ENCODE data around the gene VEZT. TPM values are rescaled to one million over a fixed set of nuclear protein-coding genes. Genes with fewer than 3 reads are reported as not detected.
"Not testable (repeated sequence)": the region's sequence is repeated elsewhere in the genome, so short reads cannot be mapped to it uniquely, and the experiment has no call there.

Gene VEZT
- total RNA-seq, 1 donor from 2014 or later: 79.1 TPM

GRCh38 chr12:95193139-95193538, 24.5 kb upstream of the VEZT start:
- DNase-seq (ENCODE audit: low read depth, low spot score): no peak
- Mint-ChIP-seq H3K27ac (ENCODE audit: unreplicated experiment) (no peak overlapping the region), H3K4me1 (peaks cover 5% of the 10 kb centered on the region), H3K9me3 (no peaks in the 10 kb centered on the region), H3K4me3 (no peak overlapping the region), H3K36me3 (ENCODE audit: low read depth) (no peaks in the 10 kb centered on the region), H3K27me3 (ENCODE audit: low read depth) (no peaks in the 10 kb centered on the region)
- no peak for TF ChIP-seq CTCF (conservative IDR thresholded peaks at IDR 0.05)

- H3K27ac Mint-ChIP-seq (ENCODE audit: unreplicated experiment): no peak overlapping the region
- no peaks in the 10 kb centered on the region for H3K27me3 Mint-ChIP-seq (ENCODE audit: low read depth)
- no peaks in the 10 kb centered on the region for H3K9me3 Mint-ChIP-seq
Observed at GRCh38 chr12:95195122-95195521, 22.5 kb upstream of the VEZT start.

GRCh38 chr12:95196875-95197569, 20.6 kb upstream of the VEZT start:
- H3K4me1 Mint-ChIP-seq; H3K9me3 Mint-ChIP-seq; H3K36me3 Mint-ChIP-seq (ENCODE audit: low read depth); H3K27ac Mint-ChIP-seq (ENCODE audit: unreplicated experiment); DNase-seq (ENCODE audit: low read depth, low spot score); H3K27me3 Mint-ChIP-seq (ENCODE audit: low read depth); H3K4me3 Mint-ChIP-seq: not testable (repeated sequence)

More at GRCh38 chr12:95195122-95195521, 22.5 kb upstream of the VEZT start:
- TF ChIP-seq CTCF (conservative IDR thresholded peaks at IDR 0.05): no peak
- Mint-ChIP-seq H3K36me3 (ENCODE audit: low read depth) (no peaks in the 10 kb centered on the region), H3K4me1 (no peaks in the 10 kb centered on the region), H3K4me3 (no peak overlapping the region)
- DNase-seq (ENCODE audit: low read depth, low spot score): no peak

GRCh38 chr12:95197636-95198035, 20.0 kb upstream of the VEZT start:
- Mint-ChIP-seq H3K4me3 (no peak overlapping the region), H3K4me1 (peaks cover 6% of the 10 kb centered on the region), H3K27me3 (ENCODE audit: low read depth) (no peaks in the 10 kb centered on the region), H3K27ac (ENCODE audit: unreplicated experiment) (no peak overlapping the region), H3K9me3 (no peaks in the 10 kb centered on the region), H3K36me3 (ENCODE audit: low read depth) (no peaks in the 10 kb centered on the region)
- DNase-seq (ENCODE audit: low read depth, low spot score): no peak
- no peak for TF ChIP-seq CTCF (conservative IDR thresholded peaks at IDR 0.05)

GRCh38 chr12:95198914-95199313, 18.7 kb upstream of the VEZT start:
- H3K36me3 Mint-ChIP-seq (ENCODE audit: low read depth): no peaks in the 10 kb centered on the region
- no peaks in the 10 kb centered on the region for H3K27me3 Mint-ChIP-seq (ENCODE audit: low read depth)
- no peak for DNase-seq (ENCODE audit: low read depth, low spot score)
- peaks cover 14% of the 10 kb centered on the region for H3K4me1 Mint-ChIP-seq
- H3K4me3 Mint-ChIP-seq: no peak overlapping the region
- H3K9me3 Mint-ChIP-seq: no peaks in the 10 kb centered on the region
- TF ChIP-seq CTCF (conservative IDR thresholded peaks at IDR 0.05): no peak
- no peak overlapping the region for H3K27ac Mint-ChIP-seq (ENCODE audit: unreplicated experiment)

GRCh38 chr12:95200128-95200894, 17.3 kb upstream of the VEZT start:
- peaks cover 2% of the 10 kb centered on the region for H3K27me3 Mint-ChIP-seq (ENCODE audit: low read depth)
- H3K4me3 Mint-ChIP-seq: no peak overlapping the region
- no peaks in the 10 kb centered on the region for H3K36me3 Mint-ChIP-seq (ENCODE audit: low read depth)
- no peak overlapping the region for H3K27ac Mint-ChIP-seq (ENCODE audit: unreplicated experiment)
- no peak for DNase-seq (ENCODE audit: low read depth, low spot score)
- H3K4me1 Mint-ChIP-seq: peaks cover 22% of the 10 kb centered on the region
- no peak for TF ChIP-seq CTCF (conservative IDR thresholded peaks at IDR 0.05)
- H3K9me3 Mint-ChIP-seq: no peaks in the 10 kb centered on the region

All from neural crest cell (in vitro differentiated cells).